Glutamatergic neuron (in vitro differentiated cells): Measurements from ENCODE around the gene DDX51. TPM values are rescaled to one million over a fixed set of nuclear protein-coding genes. Genes with fewer than 3 reads are reported as not detected.
A peak's percentile ranks its signal among the peaks of the same experiment; 100 is the strongest.

Experiments used
- DNase-seq: peaks from one replicate; pipeline ENCODE4 v3.0.0; 2022
- H3K27ac Mint-ChIP-seq: one replicate; pipeline ENCODE4 v1.8.0; 2020; ENCODE audit warnings: mild to moderate bottlenecking, mixed read lengths, inconsistent platforms; ENCODE audit not compliant: unreplicated experiment
- H3K27me3 Mint-ChIP-seq: one replicate; pipeline ENCODE4 v1.8.0; 2020; ENCODE audit warnings: mild to moderate bottlenecking, moderate library complexity, mixed read lengths, inconsistent platforms; ENCODE audit not compliant: unreplicated experiment
- H3K36me3 Mint-ChIP-seq: one replicate; pipeline ENCODE4 v1.8.0; 2020; ENCODE audit warnings: mild to moderate bottlenecking, mixed read lengths, inconsistent platforms; ENCODE audit not compliant: unreplicated experiment
- H3K4me1 Mint-ChIP-seq: one replicate; pipeline ENCODE4 v1.8.0; 2020; ENCODE audit warnings: mild to moderate bottlenecking, low read depth, mixed read lengths, inconsistent platforms; ENCODE audit not compliant: unreplicated experiment
- H3K4me3 Mint-ChIP-seq: one replicate; pipeline ENCODE4 v1.8.0; 2020; ENCODE audit warnings: mild to moderate bottlenecking, mixed read lengths, inconsistent platforms; ENCODE audit not compliant: unreplicated experiment
- H3K9me3 Mint-ChIP-seq: one replicate; pipeline ENCODE4 v1.8.0; 2020; ENCODE audit warnings: mild to moderate bottlenecking, moderate library complexity, mixed read lengths, inconsistent platforms; ENCODE audit not compliant: unreplicated experiment
- total RNA-seq: library from RNA; stranded (reverse); fragmentation: NEBNext Ultra II Directional; extraction: Animal tissue kit (Norgen Biotek cat#: 25700); gene quantifications from one replicate; pipeline ENCODE4 v1.2.1, GENCODE V29; 2021; ENCODE audit not compliant: unreplicated experiment
- TF ChIP-seq, protein P1 (sequence below): fragments of 200-600 bp; sonication (generic); IDR thresholded peaks from one replicate; pipeline ENCODE4 v1.5.0; 2021; ENCODE audit not compliant: partially characterized antibody, unreplicated experiment

Gene DDX51
- total RNA-seq, 1 donor from 2014 or later = 24.9 TPM

DNA sequence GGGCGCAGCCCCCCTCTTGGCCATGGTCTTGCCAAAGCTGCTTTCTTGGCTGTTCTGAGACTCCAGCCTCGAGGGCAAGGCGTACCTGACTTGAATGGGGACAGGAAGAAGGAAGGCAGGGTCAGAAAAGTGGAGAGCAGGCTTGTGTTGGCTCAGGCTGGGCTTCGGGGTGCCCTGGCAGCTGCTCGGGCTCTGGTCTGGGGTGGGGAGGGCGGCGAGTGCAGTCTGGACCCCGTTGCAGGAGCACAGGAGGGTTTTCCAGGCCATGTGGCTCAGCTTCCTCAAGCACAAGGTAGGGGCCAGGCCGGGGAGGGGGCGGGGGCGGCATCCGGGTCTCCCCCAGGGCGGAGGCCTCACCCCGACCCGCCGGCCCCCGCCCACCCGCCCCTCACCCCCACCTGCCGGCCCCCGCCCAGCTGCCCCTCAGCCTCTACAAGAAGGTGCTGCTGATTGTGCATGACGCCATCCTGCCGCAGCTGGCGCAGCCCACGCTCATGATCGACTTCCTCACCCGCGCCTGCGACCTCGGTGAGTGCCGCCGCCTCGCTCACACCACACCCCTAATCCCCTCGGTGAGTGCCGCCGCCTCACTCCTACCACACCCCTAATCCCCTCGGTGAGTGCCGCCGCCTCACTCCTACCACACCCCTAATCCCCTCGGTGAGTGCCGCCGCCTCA, 4.4 kb upstream of the DDX51 start:
- H3K27me3 Mint-ChIP-seq = peaks cover 16% of the 10 kb centered on the region
- no peak overlapping the region for H3K27ac Mint-ChIP-seq
- DNase-seq = no peak
- no peak overlapping the region for H3K4me3 Mint-ChIP-seq
- peaks cover 9% of the 10 kb centered on the region for H3K9me3 Mint-ChIP-seq
- peaks cover 3% of the 10 kb centered on the region for H3K4me1 Mint-ChIP-seq
- TF ChIP-seq, protein P1, sequence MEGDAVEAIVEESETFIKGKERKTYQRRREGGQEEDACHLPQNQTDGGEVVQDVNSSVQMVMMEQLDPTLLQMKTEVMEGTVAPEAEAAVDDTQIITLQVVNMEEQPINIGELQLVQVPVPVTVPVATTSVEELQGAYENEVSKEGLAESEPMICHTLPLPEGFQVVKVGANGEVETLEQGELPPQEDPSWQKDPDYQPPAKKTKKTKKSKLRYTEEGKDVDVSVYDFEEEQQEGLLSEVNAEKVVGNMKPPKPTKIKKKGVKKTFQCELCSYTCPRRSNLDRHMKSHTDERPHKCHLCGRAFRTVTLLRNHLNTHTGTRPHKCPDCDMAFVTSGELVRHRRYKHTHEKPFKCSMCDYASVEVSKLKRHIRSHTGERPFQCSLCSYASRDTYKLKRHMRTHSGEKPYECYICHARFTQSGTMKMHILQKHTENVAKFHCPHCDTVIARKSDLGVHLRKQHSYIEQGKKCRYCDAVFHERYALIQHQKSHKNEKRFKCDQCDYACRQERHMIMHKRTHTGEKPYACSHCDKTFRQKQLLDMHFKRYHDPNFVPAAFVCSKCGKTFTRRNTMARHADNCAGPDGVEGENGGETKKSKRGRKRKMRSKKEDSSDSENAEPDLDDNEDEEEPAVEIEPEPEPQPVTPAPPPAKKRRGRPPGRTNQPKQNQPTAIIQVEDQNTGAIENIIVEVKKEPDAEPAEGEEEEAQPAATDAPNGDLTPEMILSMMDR = no peak
- no peaks in the 10 kb centered on the region for H3K36me3 Mint-ChIP-seq

DNA sequence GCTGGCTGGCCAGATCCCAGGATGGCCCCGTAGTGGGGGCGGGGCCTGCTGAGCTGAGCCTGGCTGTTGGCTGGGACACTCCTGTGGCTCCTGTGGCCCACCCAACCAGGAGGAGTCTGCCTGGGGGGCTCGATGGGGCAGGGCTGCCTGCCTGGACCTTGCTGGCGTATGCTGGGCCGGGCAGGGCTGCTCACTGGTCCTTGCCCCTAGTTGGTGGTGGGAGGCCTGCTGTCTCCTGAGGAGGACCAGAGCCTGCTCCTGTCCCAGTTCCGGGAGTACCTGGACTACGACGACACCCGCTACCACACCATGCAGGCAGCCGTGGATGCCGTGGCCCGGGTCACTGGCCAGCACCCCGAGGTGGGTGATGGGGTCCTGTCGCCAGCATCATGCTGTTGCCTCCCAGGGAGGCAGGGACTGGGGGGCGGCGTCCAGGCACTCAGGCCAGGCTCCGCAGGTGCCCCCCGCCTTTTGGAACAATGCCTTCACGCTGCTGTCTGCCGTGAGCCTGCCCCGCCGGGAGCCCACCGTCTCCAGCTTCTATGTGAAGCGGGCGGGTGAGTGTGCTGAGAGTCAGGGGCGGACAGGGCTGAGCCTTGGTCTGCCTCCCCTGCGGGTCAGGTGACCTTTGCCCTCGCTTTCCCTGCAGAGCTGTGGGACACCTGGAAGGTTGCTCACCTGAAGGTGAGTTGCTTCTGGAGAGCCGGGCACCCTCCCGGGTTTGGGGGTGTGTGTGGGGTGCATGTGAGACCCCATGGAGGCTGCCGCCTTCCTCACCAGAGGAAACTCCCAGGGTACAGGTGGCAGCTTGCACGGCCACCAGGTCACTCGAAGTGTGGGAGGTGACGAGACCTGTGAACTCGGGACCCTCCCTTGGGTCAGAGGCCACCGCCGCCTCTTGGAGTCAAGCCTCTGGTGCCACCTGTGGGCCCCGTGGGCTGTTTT, 3.6 kb upstream of the DDX51 start:
- peaks cover 12% of the 10 kb centered on the region for H3K9me3 Mint-ChIP-seq
- no peak overlapping the region for H3K27ac Mint-ChIP-seq
- TF ChIP-seq, protein P1 = no peak
- peaks cover 5% of the 10 kb centered on the region for H3K4me1 Mint-ChIP-seq
- H3K36me3 Mint-ChIP-seq = no peaks in the 10 kb centered on the region
- H3K4me3 Mint-ChIP-seq = no peak overlapping the region
- peaks cover 20% of the 10 kb centered on the region for H3K27me3 Mint-ChIP-seq
- DNase-seq = no peak

DNA sequence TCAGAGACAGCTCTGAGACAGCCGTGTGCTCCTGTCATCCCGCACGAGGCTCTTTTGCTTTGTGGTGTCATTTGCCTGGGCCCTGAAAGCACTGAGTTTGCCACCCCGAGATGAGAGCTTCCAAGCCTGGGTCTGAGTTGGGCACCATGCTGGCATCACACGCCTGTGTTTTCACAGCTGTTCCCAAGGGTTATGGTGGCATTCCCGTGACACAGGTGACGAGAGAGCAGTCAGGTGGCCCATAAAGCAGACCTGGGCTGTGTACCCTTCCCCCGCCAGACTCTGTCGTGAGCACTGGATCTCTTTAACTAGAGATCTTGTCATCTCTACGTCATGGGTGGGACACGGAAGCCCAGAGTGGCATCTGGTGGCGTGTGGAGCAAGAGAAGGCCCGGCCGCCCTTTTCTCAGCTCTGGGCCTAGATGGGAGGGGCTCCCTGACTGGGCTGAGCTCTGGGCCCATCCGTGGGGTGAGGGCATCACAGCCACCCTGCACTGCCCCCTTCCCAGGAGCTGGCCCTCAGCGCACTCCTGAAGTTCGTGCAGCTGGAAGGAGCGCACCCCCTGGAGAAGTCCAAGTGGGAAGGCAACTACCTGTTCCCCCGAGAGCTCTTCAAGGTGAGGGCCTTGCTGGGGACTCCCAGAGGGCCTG, 2.8 kb upstream of the DDX51 start:
- TF ChIP-seq, protein P1 = no peak
- H3K9me3 Mint-ChIP-seq = peaks cover 12% of the 10 kb centered on the region
- no peak for DNase-seq
- peaks cover 5% of the 10 kb centered on the region for H3K4me1 Mint-ChIP-seq
- no peaks in the 10 kb centered on the region for H3K36me3 Mint-ChIP-seq
- H3K27ac Mint-ChIP-seq = no peak overlapping the region
- H3K4me3 Mint-ChIP-seq = no peak overlapping the region
- peaks cover 22% of the 10 kb centered on the region for H3K27me3 Mint-ChIP-seq

DNA sequence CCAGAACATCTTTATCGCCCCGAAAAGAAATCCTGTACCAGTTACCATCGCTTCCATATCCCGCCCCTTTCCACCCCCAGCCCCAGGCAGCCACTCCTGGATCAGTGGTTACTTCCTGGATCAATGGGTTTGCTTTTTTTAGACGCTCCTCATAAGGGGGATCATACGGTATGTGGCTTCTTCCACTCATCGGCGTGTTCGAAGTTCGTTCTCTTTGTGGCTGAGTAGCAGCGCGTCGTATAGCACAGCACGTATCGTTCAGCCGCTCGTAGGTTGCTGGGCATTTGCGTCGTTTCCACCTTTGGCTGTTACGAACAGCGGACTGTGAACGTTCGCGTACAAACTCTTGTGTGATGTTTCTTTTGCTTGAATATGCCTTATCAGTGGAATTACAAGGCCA, 2.0 kb upstream of the DDX51 start:
- peaks cover 12% of the 10 kb centered on the region for H3K9me3 Mint-ChIP-seq
- no peaks in the 10 kb centered on the region for H3K36me3 Mint-ChIP-seq
- H3K4me3 Mint-ChIP-seq = peak overlapping the region; percentile 70
- TF ChIP-seq, protein P1 = no peak
- peak overlapping the region; percentile 56 for H3K27ac Mint-ChIP-seq
- no peak for DNase-seq
- H3K27me3 Mint-ChIP-seq = peaks cover 22% of the 10 kb centered on the region
- peaks cover 5% of the 10 kb centered on the region for H3K4me1 Mint-ChIP-seq
